Breast epithelium (tissue), 3 donors: ENCODE results near the gene IMMT.

Experiments used
- POLR2A ChIP-seq: fragments of 450-650 bp; IDR thresholded peaks from one replicate; pipeline ENCODE4 v1.6.1; 2016; ENCODE audit warnings: antibody characterized with exemption, mild to moderate bottlenecking, moderate library complexity
- TF ChIP-seq, protein P1 (sequence below), 3 donors: fragments of 450-650 bp; IDR thresholded peaks; one replicate each; pipeline ENCODE4 v1.5.1; 2016 to 2017; ENCODE audit warnings: antibody characterized with exemption in 3 of 3, mild to moderate bottlenecking in 3 of 3, moderate library complexity in 3 of 3

DNA sequence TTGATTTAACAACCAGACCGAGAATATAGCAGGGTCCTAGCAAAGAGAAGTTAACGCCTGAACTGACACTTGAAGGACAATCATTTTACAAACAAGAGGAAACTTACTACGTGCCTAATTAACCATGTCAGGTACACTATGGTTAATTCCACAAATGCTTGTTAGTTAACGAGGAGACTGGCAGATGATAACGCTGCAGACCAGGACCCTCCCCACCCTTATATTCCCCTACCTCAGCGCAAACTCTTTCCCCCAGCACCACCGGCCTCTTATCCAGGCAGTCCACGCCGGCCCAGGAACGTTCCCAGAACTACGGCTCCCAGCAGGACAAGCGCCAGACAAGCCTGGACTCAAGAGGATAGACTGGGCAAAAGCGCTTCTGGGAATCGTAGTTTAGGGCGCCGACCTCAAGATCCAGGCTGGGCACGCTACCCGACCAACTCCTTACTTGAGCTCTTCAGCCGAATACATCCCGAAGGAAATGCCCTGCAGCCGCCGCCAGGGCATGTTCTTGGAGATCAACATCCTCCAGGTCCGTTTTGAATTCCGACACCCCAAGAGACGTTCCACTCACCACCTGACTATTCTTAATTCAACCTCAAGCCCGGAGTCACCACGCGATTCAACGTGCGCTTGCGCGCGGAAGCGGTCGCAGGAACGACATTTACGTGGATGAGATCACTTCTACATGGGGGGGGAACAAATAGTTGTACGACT, 89.9 kb downstream of the IMMT start, which contains the start of gene POLR1A:
- TF ChIP-seq, protein P1, sequence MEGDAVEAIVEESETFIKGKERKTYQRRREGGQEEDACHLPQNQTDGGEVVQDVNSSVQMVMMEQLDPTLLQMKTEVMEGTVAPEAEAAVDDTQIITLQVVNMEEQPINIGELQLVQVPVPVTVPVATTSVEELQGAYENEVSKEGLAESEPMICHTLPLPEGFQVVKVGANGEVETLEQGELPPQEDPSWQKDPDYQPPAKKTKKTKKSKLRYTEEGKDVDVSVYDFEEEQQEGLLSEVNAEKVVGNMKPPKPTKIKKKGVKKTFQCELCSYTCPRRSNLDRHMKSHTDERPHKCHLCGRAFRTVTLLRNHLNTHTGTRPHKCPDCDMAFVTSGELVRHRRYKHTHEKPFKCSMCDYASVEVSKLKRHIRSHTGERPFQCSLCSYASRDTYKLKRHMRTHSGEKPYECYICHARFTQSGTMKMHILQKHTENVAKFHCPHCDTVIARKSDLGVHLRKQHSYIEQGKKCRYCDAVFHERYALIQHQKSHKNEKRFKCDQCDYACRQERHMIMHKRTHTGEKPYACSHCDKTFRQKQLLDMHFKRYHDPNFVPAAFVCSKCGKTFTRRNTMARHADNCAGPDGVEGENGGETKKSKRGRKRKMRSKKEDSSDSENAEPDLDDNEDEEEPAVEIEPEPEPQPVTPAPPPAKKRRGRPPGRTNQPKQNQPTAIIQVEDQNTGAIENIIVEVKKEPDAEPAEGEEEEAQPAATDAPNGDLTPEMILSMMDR (IDR thresholded peaks at IDR 0.05) = peak in 1 of 3 donors; percentile 32
- TF ChIP-seq POLR2A = no peak
